ENCODE data around the gene CDK9. TPM values are rescaled to one million over a fixed set of nuclear protein-coding genes. Genes with fewer than 3 reads are reported as not detected.

The CDK9 gene
- total RNA-seq, 2 experiments from 2014 or later = 132 to 136 TPM

DNA sequence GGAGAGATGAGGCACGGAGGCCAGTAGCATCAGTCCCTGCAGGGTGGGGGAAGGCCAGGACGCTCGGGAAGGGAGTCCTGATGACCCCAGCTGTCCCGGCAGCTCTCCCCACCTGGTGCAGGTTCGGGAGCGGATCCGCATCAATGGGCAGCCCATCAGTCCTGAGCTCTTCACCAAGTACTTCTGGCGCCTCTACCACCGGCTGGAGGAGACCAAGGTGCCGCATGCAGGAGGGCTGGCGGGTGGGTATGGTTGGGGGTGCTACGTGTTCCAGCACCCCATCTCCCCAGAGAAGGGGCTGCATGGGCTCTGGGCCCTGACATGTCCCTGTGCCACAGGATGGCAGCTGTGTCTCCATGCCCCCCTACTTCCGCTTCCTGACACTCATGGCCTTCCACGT lies 21.0 kb downstream of the CDK9 start:
- ChIA-PET CTCF (interaction anchor here (1.1 to 1.4 kb wide), 3 partner anchors 9 to 72 kb away, joined by 3 to 6 read pairs (median 6); partner anchors contain the start of gene TOR2A), POLR2A (no interaction called here)
- peaks cover 33% of the 10 kb centered on the region for H3K4me1 Mint-ChIP-seq (ENCODE audit: low read depth)
- no peaks in the 10 kb centered on the region for H3K27me3 Mint-ChIP-seq (ENCODE audit: low read depth)
- H3K27ac Mint-ChIP-seq = peak overlapping the region; percentile 71
- H3K9me3 Mint-ChIP-seq (ENCODE audit: insufficient read depth) = no peaks in the 10 kb centered on the region
- ATAC-seq (no peak), DNase-seq (no peak)
- no peak overlapping the region for H3K4me3 Mint-ChIP-seq
- H3K36me3 Mint-ChIP-seq (ENCODE audit: low read depth) = peaks cover 36% of the 10 kb centered on the region

DNA sequence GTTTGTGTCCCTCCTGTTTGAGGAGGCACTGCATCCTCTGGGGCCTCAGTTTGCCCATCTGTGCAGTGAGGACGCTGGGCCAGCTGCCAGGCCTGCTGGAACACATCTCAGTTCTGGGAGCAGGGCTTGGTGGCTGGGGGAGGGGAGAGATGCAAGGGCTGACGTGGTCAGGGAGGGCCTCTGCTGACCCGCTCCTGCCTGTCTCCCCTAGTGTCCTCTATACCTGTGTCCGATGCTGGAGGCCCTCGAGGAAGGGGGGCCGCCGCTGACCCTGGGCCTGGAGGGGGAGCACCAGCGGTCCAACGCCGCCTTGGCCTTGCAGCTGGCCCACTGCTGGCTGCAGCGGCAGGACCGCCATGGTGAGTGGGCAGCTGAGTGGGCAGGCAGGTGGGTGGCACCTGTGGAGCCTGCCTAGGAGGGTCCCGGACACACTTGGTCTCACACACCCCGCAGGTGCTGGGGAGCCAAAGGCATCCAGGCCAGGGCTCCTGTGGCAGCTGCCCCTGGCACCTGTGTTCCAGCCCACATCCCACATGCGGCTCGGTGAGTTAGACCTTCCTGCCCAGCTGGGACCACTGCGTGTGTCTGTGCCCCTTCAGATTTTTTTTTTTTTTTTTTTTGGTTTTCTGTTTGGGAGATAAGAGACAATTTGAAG lies 22.6 kb downstream of the CDK9 start:
- Mint-ChIP-seq H3K27me3 (ENCODE audit: low read depth) (no peaks in the 10 kb centered on the region), H3K9me3 (ENCODE audit: insufficient read depth) (no peaks in the 10 kb centered on the region), H3K27ac (no peak overlapping the region), H3K4me3 (no peak overlapping the region), H3K36me3 (ENCODE audit: low read depth) (peaks cover 38% of the 10 kb centered on the region), H3K4me1 (ENCODE audit: low read depth) (peaks cover 26% of the 10 kb centered on the region)
- CTCF ChIA-PET = interaction anchor here (1.2 to 1.9 kb wide), 3 partner anchors 61 to 113 kb away, joined by 3 to 9 read pairs (median 4); partner anchors contain the start of gene ST6GALNAC4
- peak; percentile 4 for ATAC-seq
- no peak for DNase-seq
- POLR2A ChIA-PET = interaction anchor here (0.7 to 0.9 kb wide), 2 partner anchors 12 to 88 kb away, joined by 3 to 4 read pairs; no protein-coding TSS in a partner anchor

DNA sequence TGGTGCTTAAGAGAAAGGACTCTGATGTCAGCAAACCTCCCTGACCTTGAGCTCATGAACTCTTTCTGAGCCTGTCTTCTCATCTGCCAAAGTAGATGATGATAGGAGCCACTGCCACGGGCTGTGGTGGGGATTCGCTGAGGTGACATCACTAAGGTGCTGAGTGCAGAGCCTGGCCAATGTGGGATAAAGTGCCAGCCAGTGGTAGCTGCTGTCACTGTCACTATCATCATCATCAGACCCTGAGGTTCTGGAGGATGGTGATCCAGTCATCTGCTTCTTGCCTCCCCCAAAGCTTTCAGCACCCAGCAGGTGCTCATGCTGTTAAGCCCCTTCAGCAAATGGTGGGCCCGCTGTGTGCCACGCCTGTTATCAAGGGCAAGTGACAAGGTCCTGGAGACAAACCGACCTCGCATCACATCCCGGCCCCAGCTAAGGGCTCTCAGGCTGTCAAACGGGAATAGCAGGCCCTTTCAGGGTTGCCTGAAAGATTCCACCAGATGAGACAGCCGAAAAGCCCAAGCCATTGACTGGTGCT lies 23.2 kb downstream of the CDK9 start:
- Mint-ChIP-seq H3K9me3 (ENCODE audit: insufficient read depth) (no peaks in the 10 kb centered on the region), H3K27me3 (ENCODE audit: low read depth) (no peaks in the 10 kb centered on the region), H3K36me3 (ENCODE audit: low read depth) (peaks cover 40% of the 10 kb centered on the region), H3K4me1 (ENCODE audit: low read depth) (peaks cover 22% of the 10 kb centered on the region), H3K27ac (peak overlapping the region; percentile 11), H3K4me3 (no peak overlapping the region)
- DNase-seq (peak; percentile 38), ATAC-seq (peak; percentile 37)
- POLR2A ChIA-PET = interaction anchor here (0.7 to 0.9 kb wide), 2 partner anchors 12 to 87 kb away, joined by 3 to 4 read pairs; no protein-coding TSS in a partner anchor
- CTCF ChIA-PET = interaction anchor here (1.2 to 1.9 kb wide), 3 partner anchors 60 to 112 kb away, joined by 3 to 9 read pairs (median 4); partner anchors contain the start of gene ST6GALNAC4

DNA sequence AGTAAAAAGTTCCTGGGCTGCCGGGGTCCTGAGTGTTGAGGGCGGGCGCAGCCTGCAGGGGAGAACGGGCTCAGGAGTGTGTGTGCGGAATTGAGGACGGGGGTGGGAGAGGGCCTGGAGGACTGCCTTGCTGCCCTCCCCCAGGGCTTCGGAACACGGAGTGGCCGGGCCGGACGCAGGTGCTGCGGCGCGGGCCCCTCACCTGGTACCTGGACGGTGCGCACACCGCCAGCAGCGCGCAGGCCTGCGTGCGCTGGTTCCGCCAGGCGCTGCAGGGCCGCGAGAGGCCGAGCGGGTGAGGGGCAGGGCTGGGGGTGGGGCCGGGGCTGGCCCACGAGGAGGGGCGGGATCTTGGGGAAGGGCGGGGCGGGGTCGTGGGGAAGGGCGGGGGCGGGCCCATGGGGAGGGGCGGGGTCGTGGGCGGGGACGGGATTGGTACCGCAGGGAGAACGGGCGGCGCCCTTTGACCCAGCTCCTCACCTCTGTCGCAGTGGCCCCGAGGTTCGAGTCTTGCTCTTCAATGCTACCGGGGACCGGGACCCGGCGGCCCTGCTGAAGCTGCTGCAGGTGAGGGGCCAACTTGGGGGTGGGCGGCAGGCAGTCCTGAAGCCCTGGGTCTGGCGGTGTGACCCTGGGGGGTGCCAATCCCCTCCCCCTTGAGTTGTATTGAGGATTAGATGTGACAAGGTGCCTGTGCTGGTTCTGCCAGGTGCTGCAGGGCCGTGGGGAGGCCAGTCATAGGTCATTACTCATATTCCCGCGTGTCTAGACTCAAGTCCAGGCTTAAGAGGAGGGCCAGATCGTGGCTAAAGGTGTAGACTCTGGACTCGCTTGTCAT lies 23.9 kb downstream of the CDK9 start:
- CTCF ChIA-PET = interaction anchor here (1.2 to 1.9 kb wide), 3 partner anchors 60 to 111 kb away, joined by 3 to 9 read pairs (median 4); partner anchors contain the start of gene ST6GALNAC4
- H3K36me3 Mint-ChIP-seq (ENCODE audit: low read depth) = peaks cover 38% of the 10 kb centered on the region
- DNase-seq = no peak
- H3K4me1 Mint-ChIP-seq (ENCODE audit: low read depth) = peaks cover 16% of the 10 kb centered on the region
- ATAC-seq = no peak
- no peaks in the 10 kb centered on the region for H3K27me3 Mint-ChIP-seq (ENCODE audit: low read depth)
- H3K9me3 Mint-ChIP-seq (ENCODE audit: insufficient read depth) = no peaks in the 10 kb centered on the region
- POLR2A ChIA-PET = interaction anchor here (0.9 kb wide), 1 partner anchor 13 kb away, joined by 3 read pairs; no protein-coding TSS in a partner anchor
- H3K4me3 Mint-ChIP-seq = no peak overlapping the region
- no peak overlapping the region for H3K27ac Mint-ChIP-seq

DNA sequence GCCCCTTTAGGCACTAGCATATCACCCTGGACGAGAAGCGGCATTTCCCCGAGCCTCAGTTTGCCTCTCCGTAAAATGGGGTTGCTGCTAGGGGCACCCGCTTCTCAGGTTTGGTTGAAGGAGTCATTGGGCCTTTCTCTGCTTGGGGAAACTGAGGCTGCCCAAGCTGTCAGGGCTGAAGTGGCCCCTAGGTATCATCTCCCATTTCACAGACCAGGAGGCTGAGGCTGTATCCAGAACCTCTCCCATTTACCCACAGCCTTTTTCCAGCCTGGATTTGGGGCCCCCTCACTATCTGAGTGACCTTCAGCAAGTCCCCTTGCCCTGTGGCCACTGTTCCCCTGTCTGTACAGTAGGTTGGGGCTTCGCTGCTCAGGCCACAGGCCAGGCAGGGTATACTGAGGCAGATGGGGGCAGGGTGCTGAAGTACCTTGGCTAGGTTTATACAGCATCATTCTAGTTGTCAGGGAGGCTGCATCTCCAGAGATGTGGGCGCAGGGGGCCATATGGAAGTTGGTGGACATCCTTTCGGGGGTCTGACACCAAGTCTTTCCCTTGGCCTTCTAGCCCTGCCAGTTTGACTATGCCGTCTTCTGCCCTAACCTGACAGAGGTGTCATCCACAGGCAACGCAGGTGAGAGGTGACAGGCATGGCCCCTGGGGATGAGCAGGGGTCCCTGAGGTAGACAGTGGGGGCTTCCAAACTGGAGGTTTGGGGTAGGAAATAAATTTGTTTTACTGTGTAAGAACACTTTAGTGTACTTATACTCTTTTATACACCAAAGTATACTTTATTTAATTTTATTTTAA lies 24.7 kb downstream of the CDK9 start:
- DNase-seq (no peak), ATAC-seq (no peak)
- H3K4me1 Mint-ChIP-seq (ENCODE audit: low read depth) = peaks cover 15% of the 10 kb centered on the region
- H3K36me3 Mint-ChIP-seq (ENCODE audit: low read depth) = peaks cover 37% of the 10 kb centered on the region
- no peaks in the 10 kb centered on the region for H3K9me3 Mint-ChIP-seq (ENCODE audit: insufficient read depth)
- no peaks in the 10 kb centered on the region for H3K27me3 Mint-ChIP-seq (ENCODE audit: low read depth)
- H3K27ac Mint-ChIP-seq = no peak overlapping the region
- POLR2A ChIA-PET = no interaction called here
- CTCF ChIA-PET = no interaction called here
- no peak overlapping the region for H3K4me3 Mint-ChIP-seq

DNA sequence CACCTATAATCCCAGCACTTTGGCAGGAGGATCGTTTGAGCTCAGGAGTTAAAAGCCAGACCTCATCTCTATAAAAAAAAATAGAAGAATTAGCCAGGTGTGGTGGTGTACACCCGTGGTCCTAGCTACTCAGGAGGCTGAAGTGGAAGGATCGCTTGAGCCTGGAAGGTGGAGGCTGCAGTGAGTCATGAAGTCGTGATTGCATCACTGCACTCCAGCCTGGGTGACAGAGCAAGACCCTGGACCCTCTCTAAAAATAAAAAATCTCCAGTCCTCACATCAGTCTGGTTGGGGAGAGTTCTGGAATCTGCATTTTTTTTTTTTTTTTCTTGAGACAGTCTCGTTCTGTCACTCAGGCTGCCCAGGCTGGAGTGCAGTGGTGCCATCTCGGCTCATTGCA lies 26.2 kb downstream of the CDK9 start:
- H3K27ac Mint-ChIP-seq = no peak overlapping the region
- peaks cover 8% of the 10 kb centered on the region for H3K4me1 Mint-ChIP-seq (ENCODE audit: low read depth)
- ATAC-seq (no peak), DNase-seq (no peak)
- no peak overlapping the region for H3K4me3 Mint-ChIP-seq
- ChIA-PET POLR2A (no interaction called here), CTCF (interaction anchor here (1.1 kb wide), 1 partner anchor 58 kb away, joined by 5 read pairs; no protein-coding TSS in a partner anchor)
- peaks cover 32% of the 10 kb centered on the region for H3K36me3 Mint-ChIP-seq (ENCODE audit: low read depth)
- H3K9me3 Mint-ChIP-seq (ENCODE audit: insufficient read depth) = no peaks in the 10 kb centered on the region
- no peaks in the 10 kb centered on the region for H3K27me3 Mint-ChIP-seq (ENCODE audit: low read depth)

DNA sequence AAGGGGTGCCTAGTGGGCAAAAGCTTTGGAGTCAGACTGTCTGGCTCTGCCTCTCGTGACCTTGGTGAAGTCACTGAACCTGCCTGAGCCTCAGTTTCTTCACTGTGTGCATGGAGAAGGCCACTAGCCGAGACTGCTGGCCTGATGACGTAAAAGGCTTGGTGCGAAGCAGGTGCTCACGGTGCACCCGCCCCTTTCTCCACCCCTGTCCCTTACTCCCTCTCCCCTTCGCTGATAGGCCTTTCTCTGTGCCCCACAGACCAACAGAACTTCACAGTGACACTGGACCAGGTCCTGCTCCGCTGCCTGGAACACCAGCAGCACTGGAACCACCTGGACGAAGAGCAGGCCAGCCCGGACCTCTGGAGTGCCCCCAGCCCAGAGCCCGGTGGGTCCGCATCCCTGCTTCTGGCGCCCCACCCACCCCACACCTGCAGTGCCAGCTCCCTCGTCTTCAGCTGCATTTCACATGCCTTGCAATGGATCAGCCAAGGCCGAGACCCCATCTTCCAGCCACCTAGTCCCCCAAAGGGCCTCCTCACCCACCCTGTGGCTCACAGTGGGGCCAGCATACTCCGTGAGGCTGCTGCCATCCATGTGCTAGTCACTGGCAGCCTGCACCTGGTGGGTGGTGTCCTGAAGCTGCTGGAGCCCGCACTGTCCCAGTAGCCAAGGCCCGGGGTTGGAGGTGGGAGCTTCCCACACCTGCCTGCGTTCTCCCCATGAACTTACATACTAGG lies 27.3 kb downstream of the CDK9 start:
- Mint-ChIP-seq H3K9me3 (ENCODE audit: insufficient read depth) (no peaks in the 10 kb centered on the region), H3K36me3 (ENCODE audit: low read depth) (peaks cover 32% of the 10 kb centered on the region), H3K4me1 (ENCODE audit: low read depth) (peaks cover 3% of the 10 kb centered on the region), H3K27ac (no peak overlapping the region), H3K27me3 (ENCODE audit: low read depth) (no peaks in the 10 kb centered on the region), H3K4me3 (no peak overlapping the region)
- POLR2A ChIA-PET = no interaction called here
- CTCF ChIA-PET = interaction anchor here (1.1 to 1.2 kb wide), 2 partner anchors 44 to 57 kb away, joined by 3 to 5 read pairs; no protein-coding TSS in a partner anchor
- DNase-seq (no peak), ATAC-seq (no peak)

DNA sequence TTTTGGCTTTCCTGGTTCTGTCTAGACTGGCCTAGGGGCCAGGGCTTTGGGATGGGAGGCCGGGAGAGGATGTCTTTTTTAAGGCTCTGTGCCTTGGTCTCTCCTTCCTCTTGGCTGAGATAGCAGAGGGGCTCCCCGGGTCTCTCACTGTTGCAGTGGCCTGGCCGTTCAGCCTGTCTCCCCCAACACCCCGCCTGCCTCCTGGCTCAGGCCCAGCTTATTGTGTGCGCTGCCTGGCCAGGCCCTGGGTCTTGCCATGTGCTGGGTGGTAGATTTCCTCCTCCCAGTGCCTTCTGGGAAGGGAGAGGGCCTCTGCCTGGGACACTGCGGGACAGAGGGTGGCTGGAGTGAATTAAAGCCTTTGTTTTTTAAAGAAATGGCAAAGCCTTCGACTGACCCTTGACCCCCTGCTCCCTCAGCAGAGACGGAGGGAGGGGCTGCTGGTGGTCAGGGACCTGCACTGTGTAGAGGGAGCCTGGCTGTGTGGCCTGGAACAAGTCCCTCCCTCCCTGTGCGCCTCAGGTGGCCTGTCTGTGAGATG lies 27.9 kb downstream of the CDK9 start:
- H3K4me3 Mint-ChIP-seq = no peak overlapping the region
- DNase-seq = no peak
- POLR2A ChIA-PET = no interaction called here
- H3K9me3 Mint-ChIP-seq (ENCODE audit: insufficient read depth) = no peaks in the 10 kb centered on the region
- H3K36me3 Mint-ChIP-seq (ENCODE audit: low read depth) = peaks cover 38% of the 10 kb centered on the region
- ATAC-seq = no peak
- H3K4me1 Mint-ChIP-seq (ENCODE audit: low read depth) = peaks cover 3% of the 10 kb centered on the region
- H3K27me3 Mint-ChIP-seq (ENCODE audit: low read depth) = no peaks in the 10 kb centered on the region
- H3K27ac Mint-ChIP-seq = no peak overlapping the region
- CTCF ChIA-PET = interaction anchor here (1.2 kb wide), 1 partner anchor 44 kb away, joined by 3 read pairs; no protein-coding TSS in a partner anchor

DNA sequence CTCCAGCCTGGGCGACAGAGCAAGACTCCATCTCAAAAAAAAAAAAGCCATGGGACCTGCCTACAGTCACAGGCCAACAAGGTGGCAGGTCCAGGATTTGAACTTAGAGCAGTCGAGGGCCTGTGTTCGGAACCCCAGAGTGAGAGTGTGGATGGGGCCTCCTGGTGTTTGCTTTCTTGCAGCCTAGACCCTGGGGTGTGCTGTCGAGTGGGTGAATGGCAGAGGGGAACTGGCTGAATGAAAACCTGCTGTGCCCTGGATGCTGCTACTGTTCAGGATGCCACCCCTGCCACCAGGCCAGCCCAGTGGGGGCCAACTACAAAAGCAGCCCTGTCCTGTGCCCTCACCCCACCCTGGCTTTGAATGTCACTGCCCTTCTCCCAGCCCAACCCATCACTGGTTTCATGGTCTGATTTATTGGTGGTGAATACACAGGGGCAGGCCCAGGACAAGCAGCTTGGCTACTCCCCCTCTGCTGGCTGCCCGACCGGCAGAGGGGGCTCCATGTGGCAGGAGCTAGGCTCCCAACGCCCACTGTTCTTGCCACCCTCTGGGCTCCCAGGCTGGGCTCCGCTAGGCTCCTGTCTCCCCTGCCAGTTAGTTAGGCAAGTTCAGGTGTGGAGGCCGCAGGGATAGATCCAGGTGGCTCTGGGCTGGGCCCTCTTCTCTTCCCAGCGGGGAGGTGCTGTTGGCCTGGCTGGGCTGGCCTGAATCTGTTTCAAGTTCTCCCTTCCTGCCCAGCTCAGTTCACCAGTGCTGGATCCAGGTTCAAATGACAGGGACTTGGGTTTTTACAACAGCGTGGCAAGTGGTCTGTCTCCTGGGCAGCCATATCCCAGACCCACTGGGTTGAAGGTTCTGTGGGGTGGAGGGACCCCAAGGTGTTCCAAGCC lies 29.0 kb downstream of the CDK9 start:
- Mint-ChIP-seq H3K27ac (peak overlapping the region; percentile 64), H3K36me3 (ENCODE audit: low read depth) (peaks cover 32% of the 10 kb centered on the region), H3K4me1 (ENCODE audit: low read depth) (no peaks in the 10 kb centered on the region), H3K27me3 (ENCODE audit: low read depth) (no peaks in the 10 kb centered on the region), H3K9me3 (ENCODE audit: insufficient read depth) (no peaks in the 10 kb centered on the region), H3K4me3 (no peak overlapping the region)
- ATAC-seq (no peak), DNase-seq (no peak)
- ChIA-PET POLR2A (no interaction called here), CTCF (no interaction called here)
